Stromal cell of bone marrow (primary cell): ENCODE data around the gene CHRM4.
"Not testable (repeated sequence)": the region's sequence is repeated elsewhere in the genome, so short reads cannot be mapped to it uniquely, and the experiment has no call there.

ENCODE experiments used
- DNase-seq: peaks from one replicate; pipeline ENCODE4 v3.0.0-alpha.2; 2012; ENCODE audit warnings: low read depth

Gene CHRM4

DNA sequence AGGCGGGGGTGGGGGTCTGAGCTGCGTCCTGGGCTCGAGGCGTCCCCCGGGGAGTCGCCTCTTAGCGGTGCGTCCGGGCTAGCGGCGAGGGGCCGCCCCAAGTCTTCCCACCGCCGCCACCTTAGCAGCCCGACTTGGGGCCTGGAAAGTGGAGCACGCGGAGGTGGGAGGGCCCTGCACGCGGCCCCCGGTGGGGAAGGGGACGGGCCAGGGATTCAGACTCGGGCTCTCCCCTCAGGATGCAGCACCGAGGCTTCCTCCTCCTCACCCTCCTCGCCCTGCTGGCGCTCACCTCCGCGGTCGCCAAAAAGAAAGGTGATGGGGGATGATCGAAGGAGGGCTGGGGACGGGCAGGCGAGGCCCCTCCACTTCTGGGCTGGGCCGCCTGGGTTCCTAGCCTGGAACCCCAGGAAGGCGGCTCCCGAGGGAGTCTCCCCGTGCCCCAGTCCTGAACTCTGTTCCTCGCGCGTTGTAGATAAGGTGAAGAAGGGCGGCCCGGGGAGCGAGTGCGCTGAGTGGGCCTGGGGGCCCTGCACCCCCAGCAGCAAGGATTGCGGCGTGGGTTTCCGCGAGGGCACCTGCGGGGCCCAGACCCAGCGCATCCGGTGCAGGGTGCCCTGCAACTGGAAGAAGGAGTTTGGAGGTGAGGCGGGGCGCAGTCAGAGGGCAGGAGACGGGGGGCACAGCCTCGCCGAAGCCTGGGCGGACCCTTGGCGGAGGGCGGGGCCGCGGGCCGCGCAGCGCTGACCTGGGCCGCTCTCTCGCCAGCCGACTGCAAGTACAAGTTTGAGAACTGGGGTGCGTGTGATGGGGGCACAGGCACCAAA is 9.5 kb downstream of the CHRM4 start:
- DNase-seq = no peak

DNA sequence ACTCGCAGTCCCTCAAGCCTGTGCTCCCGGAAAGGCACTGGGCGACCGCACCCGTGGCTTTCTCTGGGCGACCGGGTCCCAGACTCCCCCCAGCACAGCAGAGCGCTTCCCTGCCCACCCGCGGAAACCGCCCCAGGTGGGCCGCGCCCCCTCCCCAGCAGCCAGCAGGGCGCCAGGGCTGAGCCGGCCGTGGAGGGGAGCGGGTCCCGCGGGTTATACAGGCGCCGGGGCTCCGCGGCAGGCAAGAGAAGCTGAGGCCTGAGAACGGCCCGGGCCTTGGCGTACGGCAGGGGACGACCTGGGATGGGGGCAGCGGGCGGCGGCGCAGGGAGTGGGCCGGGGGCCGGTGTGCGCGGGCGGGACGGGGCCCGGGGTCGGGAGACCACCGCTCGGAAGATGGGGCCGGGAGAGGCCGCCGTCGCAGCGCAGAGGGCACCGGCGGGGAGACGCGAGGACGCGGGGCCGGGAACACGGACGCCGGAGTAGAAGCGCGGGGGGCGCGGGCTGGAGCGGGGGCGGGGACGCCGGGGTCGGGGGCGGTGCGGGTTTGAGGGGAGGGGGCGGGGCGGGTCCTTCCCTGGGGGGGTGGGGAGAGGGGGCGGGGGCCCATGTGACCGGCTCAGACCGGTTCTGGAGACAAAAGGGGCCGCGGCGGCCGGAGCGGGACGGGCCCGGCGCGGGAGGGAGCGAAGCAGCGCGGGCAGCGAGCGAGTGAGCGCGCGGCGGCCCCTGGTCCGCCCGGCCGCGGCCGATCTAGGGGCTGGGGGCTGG is 10.3 kb downstream of the CHRM4 start, which contains the start of gene MDK:
TSS of gene MDK (plus strand) at position 622 of the 771 bp plus-strand sequence. CDS start 389 bp downstream, outside the sequence.
- DNase-seq = no peak

DNA sequence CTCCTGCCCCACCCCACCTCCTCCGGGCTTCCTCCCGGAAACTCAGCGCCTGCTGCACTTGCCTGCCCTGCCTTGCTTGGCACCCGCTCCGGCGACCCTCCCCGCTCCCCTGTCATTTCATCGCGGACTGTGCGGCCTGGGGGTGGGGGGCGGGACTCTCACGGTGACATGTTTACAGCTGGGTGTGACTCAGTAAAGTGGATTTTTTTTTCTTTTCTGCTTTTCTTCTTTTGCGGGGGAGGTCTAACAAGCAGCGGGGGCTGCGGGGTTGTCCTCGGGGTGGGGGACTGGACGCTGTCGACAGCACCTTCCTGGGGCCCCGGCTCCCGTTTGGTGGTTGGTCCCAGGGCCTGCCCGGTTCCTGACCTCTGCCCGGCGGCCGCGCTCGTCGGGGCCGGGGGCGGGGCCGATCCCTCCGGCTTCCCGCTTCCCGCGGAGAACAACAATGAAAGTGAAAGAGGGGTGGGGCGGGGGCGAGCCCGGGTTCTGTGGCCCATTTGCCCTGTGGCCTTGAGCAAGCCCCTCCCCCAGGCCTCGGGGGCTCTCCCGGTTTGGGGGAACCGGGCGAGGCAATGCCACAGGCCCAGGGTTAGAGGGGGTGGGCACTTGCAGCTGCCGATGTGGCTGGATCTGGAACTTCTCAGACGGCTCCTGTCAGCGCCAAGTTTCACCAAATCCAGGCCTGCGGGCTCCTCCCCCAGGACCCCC is 11.1 kb downstream of the CHRM4 start:
- no peak for DNase-seq

DNA sequence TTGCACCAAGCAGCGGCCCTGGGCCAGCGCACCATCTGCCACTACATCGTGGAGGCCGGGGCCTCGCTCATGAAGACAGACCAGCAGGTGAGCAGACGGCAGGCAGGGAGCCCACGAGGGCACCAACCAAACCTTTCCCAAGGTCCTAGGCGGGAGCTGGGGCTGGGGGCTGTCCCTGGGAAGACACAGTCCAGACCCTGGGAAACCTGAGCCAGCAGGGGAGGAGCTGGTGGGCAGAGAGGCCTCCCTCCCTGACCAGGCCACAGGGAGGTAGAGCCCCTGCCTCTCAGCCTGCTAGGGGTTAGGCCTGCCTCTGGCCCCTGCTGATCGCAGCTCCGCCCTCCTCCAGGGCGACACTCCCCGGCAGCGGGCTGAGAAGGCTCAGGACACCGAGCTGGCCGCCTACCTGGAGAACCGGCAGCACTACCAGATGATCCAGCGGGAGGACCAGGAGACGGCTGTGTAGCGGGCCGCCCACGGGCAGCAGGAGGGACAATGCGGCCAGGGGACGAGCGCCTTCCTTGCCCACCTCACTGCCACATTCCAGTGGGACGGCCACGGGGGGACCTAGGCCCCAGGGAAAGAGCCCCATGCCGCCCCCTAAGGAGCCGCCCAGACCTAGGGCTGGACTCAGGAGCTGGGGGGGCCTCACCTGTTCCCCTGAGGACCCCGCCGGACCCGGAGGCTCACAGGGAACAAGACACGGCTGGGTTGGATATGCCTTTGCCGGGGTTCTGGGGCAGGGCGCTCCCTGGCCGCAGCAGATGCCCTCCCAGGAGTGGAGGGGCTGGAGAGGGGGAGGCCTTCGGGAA is 11.9 kb downstream of the CHRM4 start:
- DNase-seq = not testable (repeated sequence)

DNA sequence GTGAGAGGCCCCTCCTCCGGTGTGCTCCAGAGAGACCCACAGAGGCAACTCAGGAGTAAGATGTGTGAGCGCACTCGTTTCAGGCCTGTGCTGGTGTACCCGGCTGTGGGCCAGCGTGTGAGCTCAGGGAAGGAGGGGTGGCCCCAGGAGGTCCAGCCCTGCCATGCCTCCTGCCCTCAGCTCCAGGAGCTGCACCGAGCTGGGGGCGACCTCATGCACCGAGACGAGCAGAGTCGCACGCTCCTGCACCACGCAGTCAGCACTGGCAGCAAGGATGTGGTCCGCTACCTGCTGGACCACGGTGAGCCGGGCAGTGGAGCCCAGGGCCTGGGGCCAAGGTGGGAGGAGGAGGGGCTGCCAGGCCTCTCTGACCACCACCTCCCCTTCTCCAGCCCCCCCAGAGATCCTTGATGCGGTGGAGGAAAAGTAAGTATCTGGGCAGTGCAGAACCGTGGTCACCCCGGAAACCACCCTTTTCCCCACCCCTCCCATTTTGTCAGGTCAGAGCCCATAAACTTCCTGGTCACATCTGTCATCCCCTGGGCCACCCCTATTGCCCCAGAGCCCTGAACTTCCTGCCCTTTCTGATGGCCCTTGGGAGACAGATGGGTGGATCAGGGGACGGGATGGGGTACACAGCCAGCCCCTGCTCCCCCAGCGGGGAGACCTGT is 12.6 kb downstream of the CHRM4 start:
- no peak for DNase-seq

DNA sequence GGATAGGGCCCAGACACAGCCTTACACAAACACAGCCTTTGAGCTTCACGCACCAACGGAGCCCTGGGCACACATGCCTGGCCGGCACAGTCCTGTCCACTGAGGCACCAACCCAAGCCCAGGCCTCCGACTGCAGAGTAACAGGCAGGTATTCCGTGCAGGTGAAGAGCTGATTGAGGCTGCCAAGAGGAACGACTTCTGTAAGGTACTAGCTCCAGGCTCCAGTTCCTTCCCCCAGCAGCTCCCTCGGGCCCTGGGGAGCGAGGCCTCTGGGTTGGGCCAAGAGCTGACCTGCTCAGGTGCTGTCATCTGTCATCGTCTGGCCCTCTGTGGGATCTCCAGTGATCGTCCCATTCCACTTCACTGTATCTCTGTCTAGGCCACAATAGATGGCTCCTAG is 13.3 kb downstream of the CHRM4 start:
- no peak for DNase-seq

DNA sequence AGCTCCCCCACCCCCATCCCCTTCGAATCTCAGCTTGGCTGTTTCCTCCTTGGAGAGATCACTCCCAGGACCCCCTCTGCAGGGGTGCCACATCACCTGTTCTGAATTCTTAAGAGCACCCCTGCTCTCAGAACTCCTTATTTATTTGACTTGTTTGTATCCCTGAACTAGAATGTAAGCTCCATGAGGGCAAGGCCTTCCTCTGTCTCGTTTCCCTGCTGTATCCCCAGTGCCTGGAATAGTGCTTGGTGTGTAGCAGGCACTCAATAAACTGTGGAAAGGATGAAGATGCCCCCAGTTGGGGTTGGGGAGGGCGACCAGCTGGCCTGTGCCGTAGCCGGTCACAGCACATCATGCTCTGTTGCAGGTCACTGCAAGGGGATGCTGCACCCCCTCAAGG is 13.7 kb downstream of the CHRM4 start:
- DNase-seq = no peak

DNA sequence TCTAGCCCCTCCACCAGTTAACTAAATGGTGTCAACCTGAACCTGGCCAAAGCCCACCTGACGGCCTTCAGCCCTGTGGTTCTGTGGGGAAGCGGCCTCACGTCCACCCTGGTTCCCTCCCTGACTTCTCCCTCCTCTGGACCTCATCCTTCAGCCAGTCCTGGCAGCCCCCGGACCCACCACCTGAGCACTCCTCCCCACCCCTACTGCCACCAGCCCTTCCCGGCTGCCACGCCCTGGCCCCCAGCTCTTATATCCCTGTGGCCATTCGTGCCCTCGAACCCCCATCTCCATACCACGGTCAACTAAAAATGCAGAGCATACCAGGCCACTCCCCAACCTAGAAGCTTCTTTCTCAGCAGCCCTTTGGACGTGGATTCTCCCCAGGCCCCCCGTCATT is 14.3 kb downstream of the CHRM4 start:
- no peak for DNase-seq

DNA sequence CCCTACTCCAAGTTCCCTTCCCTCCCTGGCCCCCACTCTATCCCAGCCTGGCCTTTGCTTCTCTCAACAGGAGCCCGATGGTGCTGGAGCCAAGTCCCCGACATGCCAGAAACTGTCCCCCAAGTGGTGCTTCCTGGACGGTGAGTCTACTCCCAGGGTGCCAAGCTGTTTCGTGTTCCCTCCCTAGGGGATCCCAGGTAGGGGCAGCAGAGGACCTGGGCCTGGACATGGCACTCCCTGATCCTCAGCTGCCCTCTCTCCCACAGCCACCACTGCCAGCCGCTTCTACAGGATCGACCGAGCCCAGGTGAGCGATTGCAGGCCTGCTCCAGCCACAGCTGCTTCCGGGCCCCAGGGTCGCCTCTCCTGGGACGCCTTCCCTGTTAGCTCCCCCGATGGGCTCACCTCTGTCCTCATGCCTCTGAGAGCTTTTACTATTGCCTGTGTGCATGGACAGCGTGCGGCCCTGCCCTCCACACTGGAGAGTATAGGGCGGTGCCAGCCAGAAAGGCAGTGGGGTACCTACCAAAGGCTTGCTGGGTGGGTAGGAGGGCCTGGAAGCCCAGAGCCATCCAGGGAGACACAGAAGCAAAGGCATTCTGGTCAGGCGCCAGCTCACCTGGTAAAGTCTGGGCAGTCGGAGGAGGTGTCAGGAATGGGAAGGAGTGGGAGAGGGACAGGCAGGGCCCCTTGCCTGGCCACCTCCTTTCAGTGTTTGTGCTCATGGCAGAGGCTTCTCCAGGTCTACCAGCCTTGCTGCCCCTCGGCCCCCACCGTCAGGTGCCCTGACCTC is 15.1 kb downstream of the CHRM4 start:
- no peak for DNase-seq

DNA sequence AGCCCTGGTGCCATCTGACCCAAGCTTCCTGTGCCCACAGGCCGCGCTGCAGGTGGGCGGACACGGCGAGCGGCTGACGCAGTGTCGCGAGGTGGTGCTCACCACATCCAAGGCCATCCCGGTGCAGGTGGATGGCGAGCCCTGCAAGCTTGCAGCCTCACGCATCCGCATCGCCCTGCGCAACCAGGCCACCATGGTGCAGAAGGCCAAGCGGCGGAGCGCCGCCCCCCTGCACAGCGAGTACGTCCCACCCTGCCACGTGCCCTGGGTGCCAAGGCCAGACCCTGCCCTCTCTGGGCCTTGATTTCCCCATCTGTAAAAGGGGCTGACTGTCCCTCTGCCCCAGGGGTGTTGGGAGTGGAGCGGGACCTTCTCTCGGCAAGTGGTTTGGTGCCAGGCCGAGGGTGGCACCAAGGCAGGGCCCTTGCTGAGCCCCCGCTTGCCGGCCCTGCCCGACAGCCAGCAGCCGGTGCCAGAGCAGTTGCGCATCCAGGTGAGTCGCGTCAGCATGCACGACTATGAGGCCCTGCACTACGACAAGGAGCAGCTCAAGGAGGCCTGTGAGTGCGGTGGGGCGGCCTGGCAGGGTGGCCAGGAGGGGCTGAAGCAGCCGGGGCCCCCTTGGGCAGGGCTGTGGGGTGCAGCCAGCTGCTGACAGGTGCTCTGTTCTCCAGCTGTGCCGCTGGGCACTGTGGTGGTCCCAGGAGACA is 16.0 kb downstream of the CHRM4 start:
- no peak for DNase-seq

DNA sequence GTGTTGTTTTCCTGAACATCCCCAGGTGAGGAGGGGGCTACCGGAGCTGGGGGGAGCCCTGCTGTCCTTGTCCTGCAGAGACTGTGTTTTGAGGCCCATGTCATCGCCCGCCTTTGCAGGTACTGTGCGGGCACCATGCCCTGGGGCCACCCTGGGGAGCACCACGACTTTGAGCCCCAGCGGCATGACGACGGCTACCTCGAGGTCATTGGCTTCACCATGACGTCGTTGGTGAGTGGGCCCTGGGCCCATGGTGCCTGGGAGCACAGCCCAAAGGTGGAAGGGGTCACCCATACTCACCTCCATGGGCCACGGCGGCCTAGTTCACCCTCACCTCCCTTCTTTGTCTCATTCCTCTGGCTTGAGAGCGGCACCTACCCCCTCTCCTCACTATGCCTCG is 16.8 kb downstream of the CHRM4 start:
- no peak for DNase-seq

DNA sequence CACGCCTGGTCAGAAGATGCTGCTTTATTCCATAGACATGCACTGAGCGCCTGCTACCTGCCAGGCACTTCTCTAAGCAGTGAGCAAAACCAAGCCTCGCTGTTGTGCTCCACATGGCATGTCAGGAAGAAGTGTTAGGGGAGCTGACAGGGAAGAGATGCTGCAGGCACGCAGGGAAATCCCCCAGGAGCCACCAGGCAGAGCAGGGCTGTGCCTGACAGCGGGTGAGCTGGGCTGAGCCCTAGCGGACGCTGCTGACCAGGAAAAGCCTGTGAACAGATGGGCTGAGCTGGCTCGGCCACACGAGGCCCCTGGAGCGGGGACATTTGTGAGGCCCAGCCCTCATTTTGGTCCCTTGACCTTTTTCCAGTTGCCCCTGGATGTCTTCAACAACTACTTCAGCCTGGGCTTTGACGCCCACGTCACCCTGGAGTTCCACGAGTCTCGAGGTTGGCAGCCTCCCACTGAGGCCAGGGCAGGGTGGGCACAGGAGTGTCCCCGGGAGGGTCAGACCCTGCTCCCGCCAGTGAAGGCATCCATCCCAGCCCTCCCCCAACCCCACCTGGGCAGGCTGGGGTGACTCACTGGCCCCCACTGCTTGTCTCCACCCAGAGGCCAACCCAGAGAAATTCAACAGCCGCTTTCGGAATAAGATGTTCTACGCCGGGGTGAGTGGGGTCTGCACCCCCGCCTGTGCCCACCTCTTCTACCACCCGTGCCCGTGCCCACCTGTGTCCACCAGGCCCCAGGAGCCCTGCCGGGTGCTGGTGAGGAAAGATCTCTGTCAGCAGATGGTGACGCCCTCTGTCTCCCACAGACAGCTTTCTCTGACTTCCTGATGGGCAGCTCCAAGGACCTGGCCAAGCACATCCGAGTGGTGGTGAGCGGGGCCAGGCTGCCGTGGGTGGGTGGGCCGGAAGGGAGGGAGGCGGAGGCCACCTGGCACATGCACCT is 17.5 kb downstream of the CHRM4 start:
- DNase-seq = no peak

DNA sequence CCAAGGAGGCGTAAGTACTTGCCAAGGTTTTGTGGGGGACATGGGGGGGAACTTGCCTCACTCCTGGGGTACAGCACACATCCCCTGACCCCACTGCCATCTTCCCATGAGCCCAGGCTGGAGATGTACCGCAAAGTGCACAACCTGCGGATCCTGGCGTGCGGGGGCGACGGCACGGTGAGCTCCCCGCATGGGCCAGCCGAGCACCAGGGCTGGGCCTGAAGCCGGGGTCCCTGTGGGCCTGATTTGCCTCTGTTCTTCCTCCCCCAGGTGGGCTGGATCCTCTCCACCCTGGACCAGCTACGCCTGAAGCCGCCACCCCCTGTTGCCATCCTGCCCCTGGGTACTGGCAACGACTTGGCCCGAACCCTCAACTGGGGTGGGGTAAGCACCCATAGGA is 19.1 kb downstream of the CHRM4 start:
- not testable (repeated sequence) for DNase-seq

DNA sequence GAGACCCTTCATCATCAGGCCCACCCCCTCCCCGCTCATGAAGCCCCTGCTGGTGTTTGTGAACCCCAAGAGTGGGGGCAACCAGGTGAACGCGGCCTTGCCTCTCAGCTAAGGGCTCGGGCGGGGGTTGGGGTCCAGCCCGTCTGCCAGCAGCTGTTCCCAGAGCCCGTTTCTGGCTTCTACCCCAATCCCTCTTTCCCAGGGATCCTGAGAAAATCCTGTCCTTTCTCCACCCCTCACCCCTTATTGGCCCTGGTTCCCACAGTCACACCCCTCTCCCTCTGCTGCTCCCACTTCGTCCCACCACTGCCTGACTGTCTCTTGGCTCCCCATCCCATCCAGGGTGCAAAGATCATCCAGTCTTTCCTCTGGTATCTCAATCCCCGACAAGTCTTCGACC is 19.5 kb downstream of the CHRM4 start:
- no peak for DNase-seq

DNA sequence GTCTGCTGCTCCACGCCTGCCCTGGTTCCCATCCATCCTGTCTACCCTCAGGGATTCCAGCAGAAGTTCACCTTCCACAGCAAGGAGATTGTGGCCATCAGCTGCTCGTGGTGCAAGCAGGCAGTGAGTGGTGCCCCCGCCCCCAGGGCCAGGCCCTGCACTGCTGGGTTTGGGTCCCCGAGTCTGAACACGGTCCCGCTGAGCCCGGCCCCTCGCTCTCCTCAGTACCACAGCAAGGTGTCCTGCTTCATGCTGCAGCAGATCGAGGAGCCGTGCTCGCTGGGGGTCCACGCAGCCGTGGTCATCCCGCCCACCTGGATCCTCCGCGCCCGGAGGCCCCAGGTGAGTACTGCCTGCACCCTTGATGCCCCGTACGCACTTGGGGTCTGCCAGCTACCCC is 20.3 kb downstream of the CHRM4 start:
- not testable (repeated sequence) for DNase-seq

DNA sequence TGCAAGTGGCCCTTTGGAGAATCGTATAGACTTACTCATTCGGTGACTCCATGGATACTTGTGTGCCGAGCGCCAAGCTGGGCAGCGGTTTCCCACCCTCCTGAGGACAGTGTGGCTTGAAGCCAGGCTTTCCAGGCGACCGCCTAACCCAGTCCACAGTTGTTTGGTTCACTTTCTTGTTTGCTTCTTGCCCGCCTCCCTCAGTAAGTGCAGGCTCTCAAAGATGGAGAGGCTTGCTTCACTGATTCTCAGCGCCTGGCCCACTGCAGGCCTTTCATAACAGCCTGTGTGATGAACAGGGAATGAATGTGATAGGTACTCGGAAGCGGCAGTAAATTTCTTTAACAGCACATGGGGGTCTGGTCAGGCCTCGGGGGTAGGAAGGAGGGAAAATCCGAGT is 21.3 kb downstream of the CHRM4 start:
- no peak for DNase-seq

DNA sequence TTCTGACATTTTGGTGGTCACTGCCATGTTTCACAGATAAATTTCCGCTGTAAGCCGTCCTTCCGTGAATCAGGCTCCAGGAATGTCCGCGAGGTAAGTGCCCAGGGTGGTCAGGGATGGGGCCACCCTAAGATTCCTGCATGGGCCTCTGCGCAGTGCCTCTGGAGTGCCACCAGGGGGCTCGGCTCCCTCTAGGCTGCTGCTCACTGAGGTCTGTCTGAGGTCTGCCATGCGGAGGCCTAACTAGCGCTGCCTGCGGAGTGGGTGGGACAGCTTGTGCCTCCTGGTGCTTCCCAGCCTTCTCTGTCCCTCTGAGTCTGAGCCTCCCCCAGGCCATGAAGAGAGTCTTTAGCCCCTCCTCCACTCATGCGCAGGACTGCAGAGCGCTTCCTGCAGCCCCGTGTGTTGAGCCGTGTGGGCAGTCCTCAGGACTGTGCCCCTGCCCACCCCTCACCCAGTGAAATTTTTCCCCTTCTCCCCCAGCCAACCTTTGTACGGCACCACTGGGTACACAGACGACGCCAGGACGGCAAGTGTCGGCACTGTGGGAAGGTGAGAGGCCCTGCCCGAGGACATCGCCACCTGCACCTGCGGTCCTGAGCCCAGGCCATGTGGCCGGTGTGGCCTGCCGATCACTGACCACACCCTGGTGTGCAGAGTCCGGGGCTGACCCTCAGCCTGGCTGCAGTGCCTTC is 22.0 kb downstream of the CHRM4 start:
- no peak for DNase-seq

DNA sequence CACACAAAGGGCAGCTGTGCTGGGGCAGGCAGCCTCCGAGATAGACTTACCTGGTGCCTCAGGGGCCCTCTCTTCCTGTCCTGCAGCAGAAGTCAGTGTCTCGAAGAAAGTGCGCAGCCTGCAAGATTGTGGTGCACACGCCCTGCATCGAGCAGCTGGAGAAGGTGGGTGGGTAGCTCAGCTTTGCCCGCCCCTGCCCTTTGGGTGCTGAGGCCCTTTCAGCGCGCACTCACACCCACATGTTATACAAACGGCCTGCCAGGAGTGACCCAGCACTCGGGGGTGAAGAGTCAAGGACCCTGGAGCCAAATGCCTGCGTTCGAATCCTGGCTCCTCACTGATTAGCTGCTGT is 23.7 kb downstream of the CHRM4 start:
- DNase-seq = no peak
